ENCODE results near the gene AURKAIP1.
"Not testable (repeated sequence)": the region's sequence is repeated elsewhere in the genome, so short reads cannot be mapped to it uniquely, and the experiment has no call there.

DNA sequence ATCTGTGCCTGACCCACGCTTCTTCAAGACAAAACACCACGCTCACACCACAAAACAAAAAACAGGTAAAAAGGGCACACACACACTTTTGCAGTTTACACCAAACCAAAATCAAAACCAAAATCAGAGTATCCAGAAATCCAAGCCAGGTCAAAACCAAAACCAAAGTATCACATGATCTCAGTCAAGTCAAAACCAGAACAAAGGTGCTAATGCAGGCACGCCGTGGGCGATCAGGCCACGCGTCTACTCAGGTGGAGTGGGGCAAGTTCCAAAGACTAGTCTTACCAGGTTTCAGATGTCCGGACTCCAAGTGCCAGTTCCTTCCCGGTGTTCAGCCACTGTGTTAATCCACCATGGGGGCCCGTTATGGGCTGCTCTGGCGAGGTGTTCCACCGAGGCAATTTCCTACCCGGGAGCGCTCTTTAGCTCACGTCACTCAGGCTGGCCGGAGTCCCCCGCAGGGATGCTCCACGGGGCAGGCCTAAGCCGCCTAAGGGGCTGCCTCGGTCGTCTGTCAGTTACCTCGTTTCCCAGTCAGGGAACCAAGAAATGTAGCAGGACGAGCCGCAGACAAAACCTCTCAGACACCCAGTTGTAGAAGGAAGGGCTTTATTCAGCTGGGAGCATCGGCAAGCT, 42.9 kb upstream of the AURKAIP1 start:
- TF ChIP-seq OSR1 (CRISPR knock-in tag; IDR thresholded peaks at IDR 0.05); BACH2 (CRISPR knock-in tag; IDR thresholded peaks at IDR 0.05; ENCODE audit: borderline replicate concordance); ZFP3 (CRISPR knock-in tag; IDR thresholded peaks at IDR 0.05); TOX (CRISPR knock-in tag; IDR thresholded peaks at IDR 0.05; ENCODE audit: borderline replicate concordance); CSDC2 (CRISPR knock-in tag; IDR thresholded peaks at IDR 0.05); TCF4 (CRISPR knock-in tag; IDR thresholded peaks at IDR 0.05; ENCODE audit: borderline replicate concordance); ARNTL (CRISPR knock-in tag; IDR thresholded peaks at IDR 0.05; ENCODE audit: borderline replicate concordance, low read depth); RARB (CRISPR knock-in tag; IDR thresholded peaks at IDR 0.05): not testable (repeated sequence)
- TF ChIP-seq, protein P1, sequence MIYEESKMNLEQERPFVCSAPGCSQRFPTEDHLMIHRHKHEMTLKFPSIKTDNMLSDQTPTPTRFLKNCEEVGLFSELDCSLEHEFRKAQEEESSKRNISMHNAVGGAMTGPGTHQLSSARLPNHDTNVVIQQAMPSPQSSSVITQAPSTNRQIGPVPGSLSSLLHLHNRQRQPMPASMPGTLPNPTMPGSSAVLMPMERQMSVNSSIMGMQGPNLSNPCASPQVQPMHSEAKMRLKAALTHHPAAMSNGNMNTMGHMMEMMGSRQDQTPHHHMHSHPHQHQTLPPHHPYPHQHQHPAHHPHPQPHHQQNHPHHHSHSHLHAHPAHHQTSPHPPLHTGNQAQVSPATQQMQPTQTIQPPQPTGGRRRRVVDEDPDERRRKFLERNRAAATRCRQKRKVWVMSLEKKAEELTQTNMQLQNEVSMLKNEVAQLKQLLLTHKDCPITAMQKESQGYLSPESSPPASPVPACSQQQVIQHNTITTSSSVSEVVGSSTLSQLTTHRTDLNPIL (CRISPR knock-in tag; IDR thresholded peaks at IDR 0.05; ENCODE audit: low read depth) = not testable (repeated sequence)
- TF ChIP-seq, protein P2, sequence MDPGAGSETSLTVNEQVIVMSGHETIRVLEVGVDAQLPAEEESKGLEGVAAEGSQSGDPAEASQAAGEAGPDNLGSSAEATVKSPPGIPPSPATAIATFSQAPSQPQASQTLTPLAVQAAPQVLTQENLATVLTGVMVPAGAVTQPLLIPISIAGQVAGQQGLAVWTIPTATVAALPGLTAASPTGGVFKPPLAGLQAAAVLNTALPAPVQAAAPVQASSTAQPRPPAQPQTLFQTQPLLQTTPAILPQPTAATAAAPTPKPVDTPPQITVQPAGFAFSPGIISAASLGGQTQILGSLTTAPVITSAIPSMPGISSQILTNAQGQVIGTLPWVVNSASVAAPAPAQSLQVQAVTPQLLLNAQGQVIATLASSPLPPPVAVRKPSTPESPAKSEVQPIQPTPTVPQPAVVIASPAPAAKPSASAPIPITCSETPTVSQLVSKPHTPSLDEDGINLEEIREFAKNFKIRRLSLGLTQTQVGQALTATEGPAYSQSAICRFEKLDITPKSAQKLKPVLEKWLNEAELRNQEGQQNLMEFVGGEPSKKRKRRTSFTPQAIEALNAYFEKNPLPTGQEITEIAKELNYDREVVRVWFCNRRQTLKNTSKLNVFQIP (CRISPR knock-in tag; IDR thresholded peaks at IDR 0.05; ENCODE audit: borderline replicate concordance, low read depth) = not testable (repeated sequence)
- TF ChIP-seq, protein P3, sequence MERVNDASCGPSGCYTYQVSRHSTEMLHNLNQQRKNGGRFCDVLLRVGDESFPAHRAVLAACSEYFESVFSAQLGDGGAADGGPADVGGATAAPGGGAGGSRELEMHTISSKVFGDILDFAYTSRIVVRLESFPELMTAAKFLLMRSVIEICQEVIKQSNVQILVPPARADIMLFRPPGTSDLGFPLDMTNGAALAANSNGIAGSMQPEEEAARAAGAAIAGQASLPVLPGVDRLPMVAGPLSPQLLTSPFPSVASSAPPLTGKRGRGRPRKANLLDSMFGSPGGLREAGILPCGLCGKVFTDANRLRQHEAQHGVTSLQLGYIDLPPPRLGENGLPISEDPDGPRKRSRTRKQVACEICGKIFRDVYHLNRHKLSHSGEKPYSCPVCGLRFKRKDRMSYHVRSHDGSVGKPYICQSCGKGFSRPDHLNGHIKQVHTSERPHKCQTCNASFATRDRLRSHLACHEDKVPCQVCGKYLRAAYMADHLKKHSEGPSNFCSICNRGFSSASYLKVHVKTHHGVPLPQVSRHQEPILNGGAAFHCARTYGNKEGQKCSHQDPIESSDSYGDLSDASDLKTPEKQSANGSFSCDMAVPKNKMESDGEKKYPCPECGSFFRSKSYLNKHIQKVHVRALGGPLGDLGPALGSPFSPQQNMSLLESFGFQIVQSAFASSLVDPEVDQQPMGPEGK (CRISPR knock-in tag; IDR thresholded peaks at IDR 0.05; ENCODE audit: borderline replicate concordance) = not testable (repeated sequence)

Data from SK-N-SH treated with all-trans-retinoic acid at 6 μM for 48 hours (cell line).